NCI-H748 (cell line): ENCODE data around the gene POTEM.
"Not testable (repeated sequence)": the region's sequence is repeated elsewhere in the genome, so short reads cannot be mapped to it uniquely, and the experiment has no call there.

Experiments
- DNase-seq: peaks from one replicate; lab custom pipeline; 2025; ENCODE audit not compliant: unreplicated experiment; lab: John Stamatoyannopoulos, UW

POTEM gene

DNA sequence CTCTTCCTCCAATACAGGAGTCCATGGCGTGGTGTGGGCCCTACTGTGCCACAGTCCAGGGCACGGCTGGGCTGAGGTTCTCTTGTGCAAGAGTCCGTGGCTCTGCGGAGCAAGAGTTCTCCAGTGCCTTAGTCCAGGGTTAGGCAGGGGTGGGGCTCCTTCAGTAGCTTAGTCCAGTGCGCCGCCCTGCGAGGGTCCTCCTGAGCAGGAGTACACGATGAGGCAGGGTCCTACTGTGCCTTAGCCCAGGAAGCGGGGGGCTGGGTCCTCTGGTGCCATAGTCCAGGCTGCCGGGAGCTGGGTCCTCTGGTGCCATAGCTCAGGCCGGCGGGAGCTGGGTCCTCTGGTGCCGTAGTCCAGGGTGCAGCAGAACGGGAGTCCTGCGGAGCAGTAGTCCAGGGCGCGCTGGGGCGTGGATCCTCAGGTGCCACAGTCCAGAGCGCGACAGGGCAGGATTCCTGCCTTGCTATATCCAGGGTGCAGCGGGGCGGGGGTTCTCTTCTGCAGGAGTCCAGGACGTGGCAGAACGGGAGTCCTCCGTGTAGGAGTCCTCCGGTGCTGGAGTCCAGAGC lies 69.7 kb downstream of the POTEM start:
- DNase-seq, result not testable (repeated sequence)

DNA sequence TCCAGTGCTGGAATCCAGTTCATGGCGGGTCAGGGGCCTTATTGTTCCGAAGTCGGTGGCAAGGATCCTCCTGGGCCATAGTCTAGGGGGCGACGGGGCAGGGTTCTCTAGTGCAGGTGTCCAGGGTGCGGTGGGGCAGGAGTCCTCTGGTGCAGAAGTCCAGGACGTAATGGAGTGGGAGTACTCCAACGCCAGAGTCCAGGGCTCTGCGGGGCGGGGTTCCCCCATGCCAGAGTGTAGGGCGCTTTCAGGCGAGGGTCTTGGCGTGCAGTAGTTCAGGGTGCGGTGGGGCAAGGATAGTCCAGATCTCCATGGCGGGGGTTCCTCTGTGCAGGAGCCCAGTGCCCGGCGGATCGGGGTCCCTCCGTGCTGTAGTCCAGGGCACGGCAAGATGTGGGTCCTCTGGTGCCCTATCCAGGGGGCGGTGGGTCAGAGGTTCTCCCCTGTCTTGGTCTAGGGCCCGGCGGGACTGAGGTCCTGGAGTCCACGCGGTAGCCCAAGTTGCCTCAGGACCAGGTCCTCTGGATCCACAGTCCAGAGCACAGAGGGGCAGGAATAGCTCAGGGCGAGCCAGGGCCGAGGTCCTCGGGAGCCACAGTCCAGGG lies 70.9 kb downstream of the POTEM start:
- DNase-seq, result not testable (repeated sequence)

DNA sequence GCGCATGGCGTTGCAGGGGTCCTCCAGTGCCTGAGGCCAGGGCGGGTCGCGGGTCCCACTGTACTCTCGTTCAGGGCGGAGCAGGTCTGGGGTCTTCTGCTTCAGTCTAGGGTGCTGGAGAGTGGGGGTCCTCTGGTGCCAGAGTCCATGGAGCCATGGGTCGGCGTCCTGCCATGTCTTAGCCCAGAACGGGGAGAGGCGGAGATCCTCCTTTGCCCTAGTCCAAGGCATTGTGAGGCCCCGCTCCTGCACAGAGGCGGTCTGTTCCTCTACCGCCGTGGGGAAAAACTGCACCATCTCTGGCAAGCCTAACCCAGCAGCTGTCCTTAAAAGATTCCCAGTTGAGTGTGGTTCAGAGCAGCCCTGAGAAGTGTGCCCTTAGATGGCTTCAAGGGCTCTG lies 71.6 kb downstream of the POTEM start:
- not testable (repeated sequence) for DNase-seq

DNA sequence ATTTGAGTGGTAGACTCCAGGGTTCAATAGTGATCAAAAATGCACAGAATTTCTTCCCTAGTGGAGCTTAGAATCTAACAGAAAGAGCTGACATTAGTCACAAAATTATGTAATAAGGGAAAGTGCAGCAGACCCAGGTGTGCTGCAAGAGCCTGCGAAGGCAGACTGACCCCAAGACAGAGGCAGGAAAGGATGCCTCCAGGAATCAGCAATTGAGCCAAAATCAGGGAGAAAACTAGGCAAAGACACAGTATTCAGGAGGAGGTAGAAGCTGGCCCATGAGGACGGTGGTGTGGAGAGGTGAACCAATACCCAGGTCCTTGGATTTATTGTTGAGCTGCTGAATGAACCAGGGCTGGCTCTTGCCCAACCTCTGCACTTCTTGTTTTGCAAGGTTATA lies 76.2 kb downstream of the POTEM start:
- DNase-seq, result not testable (repeated sequence)
